ENCODE data around the gene PLEKHA1. TPM values are rescaled to one million over a fixed set of nuclear protein-coding genes. Genes with fewer than 3 reads are reported as not detected.

PLEKHA1 gene
- polyA plus RNA-seq, 1 of the 3 experiments (the other 2 are of a cell fraction) = 8.4 TPM

- Histone ChIP-seq H3K27ac (ENCODE audit: low read depth in 2 of 2, low read length in 1 of 2) (peak overlapping the region; percentile 64 to 83; a peak in 3 of 4 replicates), H3K4me3 (ENCODE audit: low read depth in 2 of 2, low read length in 1 of 2) (no peak overlapping the region), H3K4me2 (peak overlapping the region; percentile 37; the same call in 1 of the 2 replicates), H3F3A (replicated peaks; ENCODE audit: insufficient read depth) (peaks cover 32% of the 10 kb centered on the region), H4K20me1 (ENCODE audit: insufficient read depth) (no peaks in the 10 kb centered on the region), H3K27me3 (ENCODE audit: insufficient read depth) (no peaks in the 10 kb centered on the region), H3K9me2 (no peaks in the 10 kb centered on the region), H3K9ac (no peak overlapping the region; the same call in 1 of the 2 replicates), H3K79me2 (ENCODE audit: insufficient read depth) (no peaks in the 10 kb centered on the region), H3K36me3 (replicated peaks in 1 of 2; ENCODE audit: control insufficient read depth in 1 of 2, insufficient read depth in 2 of 2, low read length in 1 of 2) (peaks cover 27 to 47% of the 10 kb centered on the region in 2 experiments), H2AFZ (ENCODE audit: low read depth) (no peak overlapping the region), H3K4me1 (ENCODE audit: control insufficient read depth in 1 of 2, insufficient read depth in 2 of 2, low read depth in 1 of 2, low read length in 1 of 2) (peaks cover 11 to 17% of the 10 kb centered on the region in 2 experiments; a peak in 3 of 4 replicates), H3K9me3 (no peaks in the 10 kb centered on the region)
- no peak for DNase-seq
- 65% methylated on average over 3 of the region's 3 CpGs for WGBS (ENCODE audit: low lambda C conversion rate)
- TF ChIP-seq FOXM1 (IDR thresholded peaks at IDR 0.05; ENCODE audit: low read depth) = no peak
- TF ChIP-seq, protein P1, sequence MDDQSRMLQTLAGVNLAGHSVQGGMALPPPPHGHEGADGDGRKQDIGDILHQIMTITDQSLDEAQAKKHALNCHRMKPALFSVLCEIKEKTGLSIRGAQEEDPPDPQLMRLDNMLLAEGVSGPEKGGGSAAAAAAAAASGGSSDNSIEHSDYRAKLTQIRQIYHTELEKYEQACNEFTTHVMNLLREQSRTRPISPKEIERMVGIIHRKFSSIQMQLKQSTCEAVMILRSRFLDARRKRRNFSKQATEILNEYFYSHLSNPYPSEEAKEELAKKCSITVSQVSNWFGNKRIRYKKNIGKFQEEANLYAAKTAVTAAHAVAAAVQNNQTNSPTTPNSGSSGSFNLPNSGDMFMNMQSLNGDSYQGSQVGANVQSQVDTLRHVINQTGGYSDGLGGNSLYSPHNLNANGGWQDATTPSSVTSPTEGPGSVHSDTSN (IDR thresholded peaks at IDR 0.05) = no peak
- TF ChIP-seq, protein P2, sequence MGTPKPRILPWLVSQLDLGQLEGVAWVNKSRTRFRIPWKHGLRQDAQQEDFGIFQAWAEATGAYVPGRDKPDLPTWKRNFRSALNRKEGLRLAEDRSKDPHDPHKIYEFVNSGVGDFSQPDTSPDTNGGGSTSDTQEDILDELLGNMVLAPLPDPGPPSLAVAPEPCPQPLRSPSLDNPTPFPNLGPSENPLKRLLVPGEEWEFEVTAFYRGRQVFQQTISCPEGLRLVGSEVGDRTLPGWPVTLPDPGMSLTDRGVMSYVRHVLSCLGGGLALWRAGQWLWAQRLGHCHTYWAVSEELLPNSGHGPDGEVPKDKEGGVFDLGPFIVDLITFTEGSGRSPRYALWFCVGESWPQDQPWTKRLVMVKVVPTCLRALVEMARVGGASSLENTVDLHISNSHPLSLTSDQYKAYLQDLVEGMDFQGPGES (IDR thresholded peaks at IDR 0.05; ENCODE audit: low read depth, low read length) = no peak
- TF ChIP-seq FOSL2 (IDR thresholded peaks at IDR 0.05; ENCODE audit: borderline replicate concordance, low read depth) = no peak
- no peak for TF ChIP-seq EP300 (IDR thresholded peaks at IDR 0.05; ENCODE audit: borderline replicate concordance in 1 of 2, low read depth in 1 of 2, low read length in 1 of 2)
- TF ChIP-seq RXRA (IDR thresholded peaks at IDR 0.05; ENCODE audit: borderline replicate concordance, low read depth) = no peak
- no peak for TF ChIP-seq TAF1 (IDR thresholded peaks at IDR 0.05; ENCODE audit: borderline replicate concordance, low read depth, low read length)
- no peak for TF ChIP-seq RCOR1 (IDR thresholded peaks at IDR 0.05; ENCODE audit: low read length)
- TF ChIP-seq, protein P3, sequence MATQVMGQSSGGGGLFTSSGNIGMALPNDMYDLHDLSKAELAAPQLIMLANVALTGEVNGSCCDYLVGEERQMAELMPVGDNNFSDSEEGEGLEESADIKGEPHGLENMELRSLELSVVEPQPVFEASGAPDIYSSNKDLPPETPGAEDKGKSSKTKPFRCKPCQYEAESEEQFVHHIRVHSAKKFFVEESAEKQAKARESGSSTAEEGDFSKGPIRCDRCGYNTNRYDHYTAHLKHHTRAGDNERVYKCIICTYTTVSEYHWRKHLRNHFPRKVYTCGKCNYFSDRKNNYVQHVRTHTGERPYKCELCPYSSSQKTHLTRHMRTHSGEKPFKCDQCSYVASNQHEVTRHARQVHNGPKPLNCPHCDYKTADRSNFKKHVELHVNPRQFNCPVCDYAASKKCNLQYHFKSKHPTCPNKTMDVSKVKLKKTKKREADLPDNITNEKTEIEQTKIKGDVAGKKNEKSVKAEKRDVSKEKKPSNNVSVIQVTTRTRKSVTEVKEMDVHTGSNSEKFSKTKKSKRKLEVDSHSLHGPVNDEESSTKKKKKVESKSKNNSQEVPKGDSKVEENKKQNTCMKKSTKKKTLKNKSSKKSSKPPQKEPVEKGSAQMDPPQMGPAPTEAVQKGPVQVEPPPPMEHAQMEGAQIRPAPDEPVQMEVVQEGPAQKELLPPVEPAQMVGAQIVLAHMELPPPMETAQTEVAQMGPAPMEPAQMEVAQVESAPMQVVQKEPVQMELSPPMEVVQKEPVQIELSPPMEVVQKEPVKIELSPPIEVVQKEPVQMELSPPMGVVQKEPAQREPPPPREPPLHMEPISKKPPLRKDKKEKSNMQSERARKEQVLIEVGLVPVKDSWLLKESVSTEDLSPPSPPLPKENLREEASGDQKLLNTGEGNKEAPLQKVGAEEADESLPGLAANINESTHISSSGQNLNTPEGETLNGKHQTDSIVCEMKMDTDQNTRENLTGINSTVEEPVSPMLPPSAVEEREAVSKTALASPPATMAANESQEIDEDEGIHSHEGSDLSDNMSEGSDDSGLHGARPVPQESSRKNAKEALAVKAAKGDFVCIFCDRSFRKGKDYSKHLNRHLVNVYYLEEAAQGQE (IDR thresholded peaks at IDR 0.05; ENCODE audit: low read depth, low read length) = no peak
- TF ChIP-seq MEF2A (IDR thresholded peaks at IDR 0.05; ENCODE audit: borderline replicate concordance, low read depth) = no peak
- no peak for TF ChIP-seq TCF12 (IDR thresholded peaks at IDR 0.05)
- TF ChIP-seq, protein P4, sequence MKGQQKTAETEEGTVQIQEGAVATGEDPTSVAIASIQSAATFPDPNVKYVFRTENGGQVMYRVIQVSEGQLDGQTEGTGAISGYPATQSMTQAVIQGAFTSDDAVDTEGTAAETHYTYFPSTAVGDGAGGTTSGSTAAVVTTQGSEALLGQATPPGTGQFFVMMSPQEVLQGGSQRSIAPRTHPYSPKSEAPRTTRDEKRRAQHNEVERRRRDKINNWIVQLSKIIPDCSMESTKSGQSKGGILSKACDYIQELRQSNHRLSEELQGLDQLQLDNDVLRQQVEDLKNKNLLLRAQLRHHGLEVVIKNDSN (IDR thresholded peaks at IDR 0.05; ENCODE audit: borderline replicate concordance, low read depth) = no peak
- no peak for TF ChIP-seq EZH2phosphoT487 (IDR thresholded peaks at IDR 0.05; ENCODE audit: borderline replicate concordance, low read depth)
- TF ChIP-seq NRF1 (IDR thresholded peaks at IDR 0.05; ENCODE audit: low read depth, low read length) = no peak
- no peak for TF ChIP-seq JUND (IDR thresholded peaks at IDR 0.05)
- no peak for TF ChIP-seq GATA2 (CRISPR knock-in tag; IDR thresholded peaks at IDR 0.05)
- no peak for TF ChIP-seq MAX (IDR thresholded peaks at IDR 0.05; ENCODE audit: low read depth)
- TF ChIP-seq ELF1 (IDR thresholded peaks at IDR 0.05) = no peak
- TF ChIP-seq RFX5 (IDR thresholded peaks at IDR 0.05; ENCODE audit: low read length) = no peak
- TF ChIP-seq POLR2AphosphoS5 (IDR thresholded peaks at IDR 0.05; ENCODE audit: low read depth, low read length) = no peak
- CTCF ChIA-PET = interaction anchor here (0.7 to 2.7 kb wide), 6 partner anchors 9 to 141 kb away, joined by 3 to 20 read pairs (median 4); no protein-coding TSS in a partner anchor
- POLR2A ChIA-PET = no interaction called here
Observed at GRCh38 chr10:122420624-122421007, 46.1 kb downstream of the PLEKHA1 start.
